K562 (cell line): ENCODE data around the gene TMPRSS7. TPM values are rescaled to one million over a fixed set of nuclear protein-coding genes. Genes with fewer than 3 reads are reported as not detected.

ENCODE experiments used
- DPF2 ChIP-seq: fragments of 450-650 bp; IDR thresholded peaks from 2 replicates; pipeline ENCODE4 v1.6.1; 2016
- KDM5B ChIP-seq: fragments of 200-600 bp; sonication (generic); IDR thresholded peaks from 2 replicates; pipeline ENCODE4 v1.6.1; 2012; ENCODE audit warnings: low read depth, mild to moderate bottlenecking, moderate library complexity, low read length, control low read depth, inconsistent platforms; ENCODE audit not compliant: insufficient replicate concordance
- RUNX1 ChIP-seq: sonication (generic); IDR thresholded peaks from 2 replicates; pipeline ENCODE4 v1.6.1; 2016; ENCODE audit warnings: antibody characterized with exemption, low read depth
- SMARCA5 ChIP-seq: fragments of 450-650 bp; IDR thresholded peaks from 2 replicates; pipeline ENCODE4 v1.6.1; 2016
- SMC3 ChIP-seq: conservative IDR thresholded peaks from 2 replicates; pipeline ENCODE4 v1.6.1; 2011; ENCODE audit warnings: low read depth, low read length, improper control_type of control experiment; ENCODE audit not compliant: insufficient read depth
- ZNF589 ChIP-seq: fragments of 200-800 bp; sonication (Bioruptor generic); IDR thresholded peaks from 2 replicates; pipeline ENCODE4 v1.6.1; 2016; ENCODE audit warnings: low read depth, missing genetic modification characterization, missing compliant biosample characterization
- ZNF785 ChIP-seq: fragments of 250-450 bp; sonication (Bioruptor Pico); IDR thresholded peaks from 2 replicates; pipeline ENCODE4 v1.4.0; 2020; ENCODE audit warnings: mild to moderate bottlenecking
- polyA plus RNA-seq, 8 experiments: library from polyadenylated mRNA; depleted of rRNA in 4 of 8; stranded (reverse) in 5 of 8; unstranded in 3 of 8; fragments of >200 nt; fragmentation: Nextera tagmentation in 2 of 8; fragmentation: Illumina TruSeq in 1 of 8; extraction: Ambion mirVana in 2 of 8; extraction: Trizol in 1 of 8; gene quantifications; 2 replicates each; pipeline versions ENCODE4 v1.2.1 to v1.2.3, GENCODE V29; 2011 to 2014; ENCODE audit warnings: inconsistent platforms in 1 of 8, missing spikeins in 1 of 8
- total RNA-seq, 7 experiments: library from RNA; depleted of rRNA in 6 of 7; stranded (reverse); fragments of >200 nt in 6 of 7; fragmentation: Illumina TruSeq in 2 of 7; extraction: Trizol in 2 of 7; gene quantifications; 2 replicates each; pipeline versions ENCODE4 v1.2.1 to v1.2.3, GENCODE V29; 2011 to 2021; ENCODE audit warnings: low replicate concordance in 1 of 7
- TF ChIP-seq, protein P1 (sequence below): IDR thresholded peaks from 3 replicates; pipeline ENCODE4 v1.6.1; 2011; ENCODE audit warnings: borderline replicate concordance, mild to moderate bottlenecking, moderate library complexity; ENCODE audit not compliant: insufficient read length; ENCODE audit errors: extremely low read depth
- TF ChIP-seq, protein P2 (sequence below): fragments of 450-650 bp; IDR thresholded peaks from 2 replicates; pipeline ENCODE4 v1.6.1; 2016; ENCODE audit warnings: mild to moderate bottlenecking
- TF ChIP-seq, protein P3 (sequence below), 2 experiments: fragments of 150-350 bp in 1 of 2; IDR thresholded peaks; 2 replicates each; pipeline ENCODE4 v1.6.1; 2012 to 2016; ENCODE audit warnings: low read depth in 2 of 2, low read length in 2 of 2, mild to moderate bottlenecking in 1 of 2, moderate library complexity in 1 of 2

The TMPRSS7 gene
- total and polyA plus RNA-seq, 9 of the 15 experiments (the other 6 are each of a cell fraction or from before 2014, with no cell fraction given), result not detected

DNA sequence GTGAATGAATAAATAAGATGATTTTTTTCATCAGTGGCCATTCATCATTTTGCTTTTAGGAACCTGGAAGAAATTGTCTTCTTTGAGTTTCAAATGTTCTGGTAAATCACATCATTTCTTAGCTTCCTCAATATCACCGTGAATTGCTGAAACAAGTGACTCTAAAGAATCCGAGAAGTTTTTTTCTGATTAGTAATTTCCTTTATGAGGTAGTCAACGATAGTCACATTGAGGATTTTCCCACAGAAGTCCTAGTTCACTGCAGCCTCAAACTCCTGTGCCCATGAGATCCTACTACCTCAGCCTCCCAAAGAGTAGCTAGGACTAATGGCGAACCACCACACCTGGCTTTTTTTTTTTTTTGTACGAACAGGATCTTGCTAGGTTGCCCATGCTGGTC lies 3.6 kb upstream of the TMPRSS7 start (continued):
- TF ChIP-seq, protein P1, sequence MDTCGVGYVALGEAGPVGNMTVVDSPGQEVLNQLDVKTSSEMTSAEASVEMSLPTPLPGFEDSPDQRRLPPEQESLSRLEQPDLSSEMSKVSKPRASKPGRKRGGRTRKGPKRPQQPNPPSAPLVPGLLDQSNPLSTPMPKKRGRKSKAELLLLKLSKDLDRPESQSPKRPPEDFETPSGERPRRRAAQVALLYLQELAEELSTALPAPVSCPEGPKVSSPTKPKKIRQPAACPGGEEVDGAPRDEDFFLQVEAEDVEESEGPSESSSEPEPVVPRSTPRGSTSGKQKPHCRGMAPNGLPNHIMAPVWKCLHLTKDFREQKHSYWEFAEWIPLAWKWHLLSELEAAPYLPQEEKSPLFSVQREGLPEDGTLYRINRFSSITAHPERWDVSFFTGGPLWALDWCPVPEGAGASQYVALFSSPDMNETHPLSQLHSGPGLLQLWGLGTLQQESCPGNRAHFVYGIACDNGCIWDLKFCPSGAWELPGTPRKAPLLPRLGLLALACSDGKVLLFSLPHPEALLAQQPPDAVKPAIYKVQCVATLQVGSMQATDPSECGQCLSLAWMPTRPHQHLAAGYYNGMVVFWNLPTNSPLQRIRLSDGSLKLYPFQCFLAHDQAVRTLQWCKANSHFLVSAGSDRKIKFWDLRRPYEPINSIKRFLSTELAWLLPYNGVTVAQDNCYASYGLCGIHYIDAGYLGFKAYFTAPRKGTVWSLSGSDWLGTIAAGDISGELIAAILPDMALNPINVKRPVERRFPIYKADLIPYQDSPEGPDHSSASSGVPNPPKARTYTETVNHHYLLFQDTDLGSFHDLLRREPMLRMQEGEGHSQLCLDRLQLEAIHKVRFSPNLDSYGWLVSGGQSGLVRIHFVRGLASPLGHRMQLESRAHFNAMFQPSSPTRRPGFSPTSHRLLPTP, result no peak
- no peak for TF ChIP-seq RUNX1
- no peak for TF ChIP-seq ZNF589 (CRISPR knock-in tag)
- TF ChIP-seq, protein P2, sequence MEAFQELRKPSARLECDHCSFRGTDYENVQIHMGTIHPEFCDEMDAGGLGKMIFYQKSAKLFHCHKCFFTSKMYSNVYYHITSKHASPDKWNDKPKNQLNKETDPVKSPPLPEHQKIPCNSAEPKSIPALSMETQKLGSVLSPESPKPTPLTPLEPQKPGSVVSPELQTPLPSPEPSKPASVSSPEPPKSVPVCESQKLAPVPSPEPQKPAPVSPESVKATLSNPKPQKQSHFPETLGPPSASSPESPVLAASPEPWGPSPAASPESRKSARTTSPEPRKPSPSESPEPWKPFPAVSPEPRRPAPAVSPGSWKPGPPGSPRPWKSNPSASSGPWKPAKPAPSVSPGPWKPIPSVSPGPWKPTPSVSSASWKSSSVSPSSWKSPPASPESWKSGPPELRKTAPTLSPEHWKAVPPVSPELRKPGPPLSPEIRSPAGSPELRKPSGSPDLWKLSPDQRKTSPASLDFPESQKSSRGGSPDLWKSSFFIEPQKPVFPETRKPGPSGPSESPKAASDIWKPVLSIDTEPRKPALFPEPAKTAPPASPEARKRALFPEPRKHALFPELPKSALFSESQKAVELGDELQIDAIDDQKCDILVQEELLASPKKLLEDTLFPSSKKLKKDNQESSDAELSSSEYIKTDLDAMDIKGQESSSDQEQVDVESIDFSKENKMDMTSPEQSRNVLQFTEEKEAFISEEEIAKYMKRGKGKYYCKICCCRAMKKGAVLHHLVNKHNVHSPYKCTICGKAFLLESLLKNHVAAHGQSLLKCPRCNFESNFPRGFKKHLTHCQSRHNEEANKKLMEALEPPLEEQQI, result no peak
- TF ChIP-seq SMARCA5, result no peak
- no peak for TF ChIP-seq KDM5B
- TF ChIP-seq, protein P3, sequence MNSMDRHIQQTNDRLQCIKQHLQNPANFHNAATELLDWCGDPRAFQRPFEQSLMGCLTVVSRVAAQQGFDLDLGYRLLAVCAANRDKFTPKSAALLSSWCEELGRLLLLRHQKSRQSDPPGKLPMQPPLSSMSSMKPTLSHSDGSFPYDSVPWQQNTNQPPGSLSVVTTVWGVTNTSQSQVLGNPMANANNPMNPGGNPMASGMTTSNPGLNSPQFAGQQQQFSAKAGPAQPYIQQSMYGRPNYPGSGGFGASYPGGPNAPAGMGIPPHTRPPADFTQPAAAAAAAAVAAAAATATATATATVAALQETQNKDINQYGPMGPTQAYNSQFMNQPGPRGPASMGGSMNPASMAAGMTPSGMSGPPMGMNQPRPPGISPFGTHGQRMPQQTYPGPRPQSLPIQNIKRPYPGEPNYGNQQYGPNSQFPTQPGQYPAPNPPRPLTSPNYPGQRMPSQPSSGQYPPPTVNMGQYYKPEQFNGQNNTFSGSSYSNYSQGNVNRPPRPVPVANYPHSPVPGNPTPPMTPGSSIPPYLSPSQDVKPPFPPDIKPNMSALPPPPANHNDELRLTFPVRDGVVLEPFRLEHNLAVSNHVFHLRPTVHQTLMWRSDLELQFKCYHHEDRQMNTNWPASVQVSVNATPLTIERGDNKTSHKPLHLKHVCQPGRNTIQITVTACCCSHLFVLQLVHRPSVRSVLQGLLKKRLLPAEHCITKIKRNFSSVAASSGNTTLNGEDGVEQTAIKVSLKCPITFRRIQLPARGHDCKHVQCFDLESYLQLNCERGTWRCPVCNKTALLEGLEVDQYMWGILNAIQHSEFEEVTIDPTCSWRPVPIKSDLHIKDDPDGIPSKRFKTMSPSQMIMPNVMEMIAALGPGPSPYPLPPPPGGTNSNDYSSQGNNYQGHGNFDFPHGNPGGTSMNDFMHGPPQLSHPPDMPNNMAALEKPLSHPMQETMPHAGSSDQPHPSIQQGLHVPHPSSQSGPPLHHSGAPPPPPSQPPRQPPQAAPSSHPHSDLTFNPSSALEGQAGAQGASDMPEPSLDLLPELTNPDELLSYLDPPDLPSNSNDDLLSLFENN (IDR thresholded peaks at IDR 0.05; ENCODE audit: low read depth in 2 of 2, low read length in 2 of 2), result no peak
- TF ChIP-seq DPF2, result no peak
- TF ChIP-seq ZNF785 (CRISPR knock-in tag), result no peak
- no peak for TF ChIP-seq SMC3
- TF ChIP-seq, all 486 proteins: peak for 0
